ENCODE measurements around the gene CBLC. TPM values are rescaled to one million over a fixed set of nuclear protein-coding genes. Genes with fewer than 3 reads are reported as not detected.

CBLC gene
- total RNA-seq, 1 donor from 2014 or later: not detected

DNA sequence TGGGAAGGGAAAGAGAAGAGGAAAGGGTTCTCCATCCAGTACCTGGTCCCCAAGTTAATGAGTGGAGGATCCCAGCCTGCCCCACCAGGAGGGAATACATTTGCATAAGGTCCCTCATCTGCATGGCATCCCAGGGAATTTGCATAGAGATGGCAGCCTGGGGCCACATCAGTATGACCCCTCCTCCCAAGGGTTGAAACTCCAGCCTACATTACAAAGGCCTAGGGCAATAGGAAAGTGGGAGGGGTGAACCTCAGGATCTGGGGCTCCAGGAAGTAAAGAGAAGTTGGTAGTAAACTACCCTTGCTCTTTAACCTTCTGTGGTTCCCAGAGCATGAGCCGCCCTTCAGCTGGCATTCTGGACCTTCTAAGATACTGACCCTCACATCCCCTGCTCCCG lies 61.6 kb downstream of the CBLC start:
- no peak for DNase-seq (ENCODE audit: low spot score)
- Mint-ChIP-seq H3K27ac (ENCODE audit: unreplicated experiment) (no peak overlapping the region), H3K27me3 (ENCODE audit: low read depth) (peaks cover 5% of the 10 kb centered on the region), H3K36me3 (ENCODE audit: low read depth) (no peaks in the 10 kb centered on the region), H3K4me3 (ENCODE audit: unreplicated experiment) (no peak overlapping the region), H3K9me3 (ENCODE audit: low read depth) (no peaks in the 10 kb centered on the region), H3K4me1 (ENCODE audit: low read depth) (no peaks in the 10 kb centered on the region)
- TF ChIP-seq, protein P1, sequence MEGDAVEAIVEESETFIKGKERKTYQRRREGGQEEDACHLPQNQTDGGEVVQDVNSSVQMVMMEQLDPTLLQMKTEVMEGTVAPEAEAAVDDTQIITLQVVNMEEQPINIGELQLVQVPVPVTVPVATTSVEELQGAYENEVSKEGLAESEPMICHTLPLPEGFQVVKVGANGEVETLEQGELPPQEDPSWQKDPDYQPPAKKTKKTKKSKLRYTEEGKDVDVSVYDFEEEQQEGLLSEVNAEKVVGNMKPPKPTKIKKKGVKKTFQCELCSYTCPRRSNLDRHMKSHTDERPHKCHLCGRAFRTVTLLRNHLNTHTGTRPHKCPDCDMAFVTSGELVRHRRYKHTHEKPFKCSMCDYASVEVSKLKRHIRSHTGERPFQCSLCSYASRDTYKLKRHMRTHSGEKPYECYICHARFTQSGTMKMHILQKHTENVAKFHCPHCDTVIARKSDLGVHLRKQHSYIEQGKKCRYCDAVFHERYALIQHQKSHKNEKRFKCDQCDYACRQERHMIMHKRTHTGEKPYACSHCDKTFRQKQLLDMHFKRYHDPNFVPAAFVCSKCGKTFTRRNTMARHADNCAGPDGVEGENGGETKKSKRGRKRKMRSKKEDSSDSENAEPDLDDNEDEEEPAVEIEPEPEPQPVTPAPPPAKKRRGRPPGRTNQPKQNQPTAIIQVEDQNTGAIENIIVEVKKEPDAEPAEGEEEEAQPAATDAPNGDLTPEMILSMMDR (IDR thresholded peaks at IDR 0.05): no peak

GRCh38 chr19:44840811-44841210 lies 63.1 kb downstream of the CBLC start:
- TF ChIP-seq, protein P1 (IDR thresholded peaks at IDR 0.05): no peak
- Mint-ChIP-seq H3K27ac (ENCODE audit: unreplicated experiment) (no peak overlapping the region), H3K27me3 (ENCODE audit: low read depth) (no peaks in the 10 kb centered on the region), H3K9me3 (ENCODE audit: low read depth) (no peaks in the 10 kb centered on the region), H3K36me3 (ENCODE audit: low read depth) (no peaks in the 10 kb centered on the region), H3K4me1 (ENCODE audit: low read depth) (peaks cover 4% of the 10 kb centered on the region), H3K4me3 (ENCODE audit: unreplicated experiment) (no peak overlapping the region)
- DNase-seq (ENCODE audit: low spot score): no peak

DNA sequence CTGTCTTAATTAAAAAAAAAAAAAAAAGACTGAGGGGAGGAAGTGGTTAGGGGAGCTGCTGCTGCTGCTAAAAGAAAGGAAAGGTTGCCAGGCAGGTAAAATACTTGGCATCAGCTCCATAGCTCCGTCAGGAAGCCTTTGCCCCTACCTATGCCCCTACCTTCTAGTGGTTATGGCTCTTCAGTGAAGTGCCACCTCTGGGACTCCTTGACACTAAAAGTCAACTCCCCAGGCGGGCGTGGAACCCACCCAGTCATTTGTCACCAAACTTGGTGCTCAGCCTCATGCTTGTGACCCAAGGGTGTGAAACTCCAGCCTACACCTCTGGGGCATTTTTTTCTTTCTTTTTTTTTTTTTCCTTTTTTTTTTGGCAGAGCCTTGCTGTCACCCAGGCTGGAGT lies 63.5 kb downstream of the CBLC start:
- Mint-ChIP-seq H3K36me3 (ENCODE audit: low read depth) (no peaks in the 10 kb centered on the region), H3K27ac (ENCODE audit: unreplicated experiment) (no peak overlapping the region), H3K27me3 (ENCODE audit: low read depth) (no peaks in the 10 kb centered on the region), H3K4me1 (ENCODE audit: low read depth) (peaks cover 4% of the 10 kb centered on the region), H3K4me3 (ENCODE audit: unreplicated experiment) (no peak overlapping the region), H3K9me3 (ENCODE audit: low read depth) (no peaks in the 10 kb centered on the region)
- TF ChIP-seq, protein P1 (IDR thresholded peaks at IDR 0.05): no peak
- DNase-seq (ENCODE audit: low spot score): no peak

- Mint-ChIP-seq H3K27ac (ENCODE audit: unreplicated experiment) (peak overlapping the region; percentile 99), H3K4me3 (ENCODE audit: unreplicated experiment) (peak overlapping the region; percentile 92), H3K9me3 (ENCODE audit: low read depth) (no peaks in the 10 kb centered on the region), H3K27me3 (ENCODE audit: low read depth) (no peaks in the 10 kb centered on the region), H3K4me1 (ENCODE audit: low read depth) (peaks cover 29% of the 10 kb centered on the region), H3K36me3 (ENCODE audit: low read depth) (no peaks in the 10 kb centered on the region)
- DNase-seq (ENCODE audit: low spot score): no peak
- TF ChIP-seq, protein P1 (IDR thresholded peaks at IDR 0.05): no peak
Measured at GRCh38 chr19:44845286-44845611, 67.6 kb downstream of the CBLC start.

DNA sequence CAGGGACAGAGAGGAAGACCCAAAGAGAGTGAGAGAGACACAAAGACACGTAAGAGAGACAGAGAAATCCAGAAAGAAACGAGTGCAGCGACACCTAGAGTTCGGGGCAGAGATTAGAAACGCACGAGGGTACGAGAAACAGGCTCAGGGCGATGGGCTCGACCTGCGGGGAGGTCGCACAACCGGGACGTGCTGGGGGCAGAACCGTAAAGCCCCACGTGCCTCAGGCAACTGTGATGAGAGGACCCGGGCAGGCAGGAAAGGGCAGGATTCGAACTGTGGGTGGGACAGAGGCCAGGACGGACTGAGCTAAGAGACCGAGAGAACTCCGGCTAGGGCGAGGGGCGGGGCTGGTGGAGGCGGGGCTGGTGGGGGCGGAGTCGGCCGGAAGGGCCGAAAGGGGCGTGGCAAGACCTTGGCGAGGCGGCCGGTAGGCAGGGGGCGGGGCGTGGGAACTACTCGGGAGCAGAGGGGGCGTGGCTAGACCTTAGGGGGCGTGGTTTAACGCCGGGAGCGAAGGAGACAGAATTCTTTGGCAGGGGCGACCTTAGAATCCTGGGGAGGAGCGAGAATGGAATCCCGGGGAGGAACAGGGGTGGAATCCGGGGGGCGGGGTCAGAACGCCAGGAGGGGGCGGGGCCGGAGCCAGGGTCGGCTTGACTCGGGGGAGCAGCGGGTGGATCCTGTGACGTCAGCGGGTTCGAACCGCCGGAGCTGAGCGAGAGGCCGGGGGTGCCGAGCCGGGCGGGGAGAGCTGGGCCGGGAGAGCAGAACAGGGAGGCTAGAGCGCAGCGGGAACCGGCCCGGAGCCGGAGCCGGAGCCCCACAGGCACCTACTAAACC lies 68.1 kb downstream of the CBLC start, which contains the start of gene NECTIN2:
Gene NECTIN2 (plus strand): TSS at position 686 of the 843 bp plus-strand sequence. CDS start 229 bp downstream, outside the sequence.
- H3K36me3 Mint-ChIP-seq (ENCODE audit: low read depth): no peaks in the 10 kb centered on the region
- peak within 1 kb of the TSS; percentile 92 for H3K4me3 Mint-ChIP-seq (ENCODE audit: unreplicated experiment)
- TF ChIP-seq, protein P1 (IDR thresholded peaks at IDR 0.05): peak; percentile 82
- peak within 1 kb of the TSS; percentile 99 for H3K27ac Mint-ChIP-seq (ENCODE audit: unreplicated experiment)
- peaks cover 33% of the 10 kb centered on the region for H3K4me1 Mint-ChIP-seq (ENCODE audit: low read depth)
- no peaks in the 10 kb centered on the region for H3K9me3 Mint-ChIP-seq (ENCODE audit: low read depth)
- DNase-seq (ENCODE audit: low spot score): peak; percentile 99
- no peaks in the 10 kb centered on the region for H3K27me3 Mint-ChIP-seq (ENCODE audit: low read depth)
